Measurements from ENCODE around the gene CTDP1.

- TF ChIP-seq CTCF (IDR thresholded peaks at IDR 0.05) (no peak), POLR2A (IDR thresholded peaks at IDR 0.05) (no peak)
Measured at GRCh38 chr18:79717059-79717458, 37.5 kb downstream of the CTDP1 start.

Measured in lower leg skin (tissue), 3 donors.